Thyroid gland (tissue), 4 donors: ENCODE data around the gene STRADA.

Experiments
- CTCF ChIP-seq, 6 experiments: fragments of 200-600 bp in 3 of 6; fragments of 450-650 bp in 3 of 6; sonication (generic) in 3 of 6; IDR thresholded peaks; one replicate each; pipeline ENCODE4 v1.5.1; 2016 to 2019; ENCODE audit warnings: antibody characterized with exemption in 6 of 6, mild to moderate bottlenecking in 2 of 6, inconsistent platforms in 1 of 6, moderate library complexity in 1 of 6
- POLR2A ChIP-seq, 2 donors: fragments of 450-650 bp; IDR thresholded peaks; one replicate each; pipeline ENCODE4 v1.6.1; 2017; ENCODE audit warnings: antibody characterized with exemption in 2 of 2, mild to moderate bottlenecking in 2 of 2, moderate library complexity in 1 of 2

- TF ChIP-seq POLR2A (IDR thresholded peaks at IDR 0.05) = no peak
- no peak for TF ChIP-seq CTCF (IDR thresholded peaks at IDR 0.05)
These were observed 40.2 kb downstream of the STRADA start for GRCh38 chr17:63701456-63701820.
